GM19463 (cell line): ENCODE measurements around the gene SGPP2.
A peak's percentile ranks its signal among the peaks of the same experiment; 100 is the strongest.
"Not testable (repeated sequence)": the region's sequence is repeated elsewhere in the genome, so short reads cannot be mapped to it uniquely, and the experiment has no call there.

Experiments used
- ATAC-seq: cut with Tn5 transposase; IDR thresholded peaks from one replicate; pipeline ENCODE4 v1.9.1; 2021; ENCODE audit warnings: mild to moderate bottlenecking, moderate library complexity; ENCODE audit not compliant: unreplicated experiment

SGPP2 gene

DNA sequence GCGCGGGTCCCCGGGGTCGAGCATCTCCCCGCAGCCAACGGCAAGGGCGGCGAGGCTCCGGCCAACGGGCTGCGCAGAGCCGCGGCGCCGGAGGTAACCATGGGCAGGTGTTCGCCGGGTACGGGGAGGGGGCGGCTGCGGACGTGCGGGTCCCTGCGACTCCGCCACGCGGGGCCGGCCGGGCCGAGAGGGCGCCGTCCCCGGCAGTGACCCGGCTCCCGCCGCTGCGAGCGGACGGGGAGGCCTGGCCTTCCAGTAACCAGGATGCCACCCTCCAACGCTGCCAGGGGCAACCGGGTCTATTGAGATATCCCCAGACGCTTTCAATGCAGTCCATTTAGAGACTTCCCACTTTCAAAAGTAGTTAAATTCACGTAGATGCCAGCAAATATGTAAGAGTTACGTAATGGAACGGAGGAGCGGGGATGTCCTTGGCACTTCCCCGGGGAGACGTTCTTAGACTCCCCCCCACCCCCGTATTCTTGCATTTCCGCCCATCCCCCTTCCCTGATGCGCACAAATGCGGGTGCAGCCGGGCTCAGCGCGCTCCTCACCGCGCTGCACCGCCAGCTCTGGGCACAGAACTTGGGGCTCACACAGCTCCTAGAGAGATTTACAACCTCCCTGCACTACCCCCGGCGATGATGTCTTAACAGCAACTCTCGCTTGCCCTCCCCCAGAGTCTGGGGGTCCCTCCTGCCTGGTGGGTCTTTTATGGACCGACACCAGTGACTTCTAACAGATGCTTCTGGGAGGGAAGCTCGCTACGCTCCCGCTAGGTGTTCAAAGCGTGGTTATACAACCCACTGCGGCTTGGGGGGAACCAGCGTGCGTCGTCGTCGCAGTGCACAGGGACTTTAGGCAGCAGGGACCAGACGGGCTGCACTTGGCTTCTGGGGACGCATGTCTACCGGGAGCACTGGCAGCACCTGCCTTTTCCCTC is 657 bp downstream of the SGPP2 start:
- peak; percentile 10 for ATAC-seq

DNA sequence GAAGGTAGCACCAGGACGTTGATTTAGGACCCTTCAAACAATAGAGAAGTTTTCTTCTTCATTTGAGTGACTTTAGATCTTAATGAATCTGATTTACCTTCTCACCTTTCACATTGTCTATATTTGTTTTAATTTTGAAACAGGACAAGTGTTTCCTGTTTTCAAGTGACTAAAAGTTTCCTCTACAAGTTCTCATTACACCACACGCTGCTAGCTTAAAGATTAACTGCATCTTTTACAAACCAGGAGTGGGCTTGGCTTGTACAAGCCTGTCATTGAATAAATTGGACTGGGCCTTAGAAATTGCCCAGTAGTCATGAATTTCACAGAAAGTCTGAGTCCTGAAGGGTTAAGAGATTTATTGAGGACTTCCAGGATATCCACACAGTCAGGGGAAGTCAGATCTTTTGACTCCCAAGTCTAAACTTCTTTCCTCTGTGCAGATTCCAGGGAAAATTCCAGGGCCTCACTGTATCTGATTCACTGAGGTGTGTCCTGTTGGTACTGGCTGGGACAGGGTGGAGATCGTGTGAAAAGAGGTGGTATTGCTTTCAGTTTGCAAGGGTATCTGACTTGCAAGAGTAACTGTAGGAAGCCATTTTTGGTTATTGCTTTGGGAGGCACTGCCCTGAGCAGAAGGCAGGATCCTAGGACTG is 3.4 kb downstream of the SGPP2 start:
- ATAC-seq = peak; percentile 43

DNA sequence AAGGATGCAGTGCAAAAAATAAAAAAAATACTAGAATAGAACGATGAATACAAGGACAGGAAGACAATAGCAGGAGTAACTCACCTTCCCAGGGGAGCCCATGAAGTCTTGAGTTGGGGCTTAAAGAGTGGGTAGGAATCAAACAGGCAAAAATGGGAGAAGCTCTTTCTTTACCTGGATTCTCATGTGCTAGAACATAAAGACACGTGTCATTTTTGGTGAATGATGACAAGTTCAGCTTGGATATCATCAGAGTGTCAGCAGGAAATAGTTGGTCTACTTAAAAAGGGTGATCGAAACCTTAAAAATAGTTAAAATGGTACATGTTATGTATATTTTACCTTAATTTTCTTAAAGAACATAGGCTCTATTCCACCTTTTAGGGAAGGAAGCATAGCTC is 5.7 kb downstream of the SGPP2 start:
- no peak for ATAC-seq

DNA sequence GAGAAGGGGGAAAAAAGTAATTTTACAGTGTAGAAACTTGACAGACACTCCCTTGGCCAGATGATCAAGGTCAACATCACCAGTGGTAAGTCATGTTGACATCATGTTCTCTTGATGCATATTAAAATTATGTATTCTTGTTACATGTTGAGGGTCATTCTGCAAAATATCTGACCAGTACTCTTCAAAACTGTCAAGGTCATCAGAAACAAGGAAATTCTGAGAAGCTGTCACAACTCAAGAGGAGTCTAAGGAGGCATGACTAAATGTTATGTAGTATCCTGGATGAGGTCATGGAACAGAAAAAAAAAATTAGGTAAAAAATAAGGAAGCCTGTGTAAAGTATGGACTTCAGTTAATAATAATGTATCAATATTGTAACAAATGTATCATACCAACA is 6.3 kb downstream of the SGPP2 start:
- ATAC-seq = no peak

DNA sequence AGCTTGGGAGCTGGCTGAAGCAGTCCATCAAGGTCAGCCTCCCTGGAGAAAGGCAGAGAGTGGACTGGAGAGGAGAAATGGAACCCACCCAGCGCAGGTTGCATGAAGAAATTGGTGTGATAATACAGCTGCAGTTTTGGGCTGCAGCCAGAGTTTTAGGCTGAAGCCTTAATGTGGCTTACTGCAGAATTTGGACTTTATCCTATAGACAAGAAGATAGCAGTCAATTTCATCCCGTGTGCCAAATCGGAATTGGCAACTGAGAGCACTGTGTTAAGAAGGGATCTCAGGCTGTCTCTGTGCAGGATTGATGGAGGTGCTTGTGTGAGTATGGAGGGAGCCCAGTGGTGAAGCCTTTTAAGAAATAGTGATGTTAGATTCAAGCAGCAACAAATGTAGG is 7.5 kb downstream of the SGPP2 start:
- no peak for ATAC-seq

DNA sequence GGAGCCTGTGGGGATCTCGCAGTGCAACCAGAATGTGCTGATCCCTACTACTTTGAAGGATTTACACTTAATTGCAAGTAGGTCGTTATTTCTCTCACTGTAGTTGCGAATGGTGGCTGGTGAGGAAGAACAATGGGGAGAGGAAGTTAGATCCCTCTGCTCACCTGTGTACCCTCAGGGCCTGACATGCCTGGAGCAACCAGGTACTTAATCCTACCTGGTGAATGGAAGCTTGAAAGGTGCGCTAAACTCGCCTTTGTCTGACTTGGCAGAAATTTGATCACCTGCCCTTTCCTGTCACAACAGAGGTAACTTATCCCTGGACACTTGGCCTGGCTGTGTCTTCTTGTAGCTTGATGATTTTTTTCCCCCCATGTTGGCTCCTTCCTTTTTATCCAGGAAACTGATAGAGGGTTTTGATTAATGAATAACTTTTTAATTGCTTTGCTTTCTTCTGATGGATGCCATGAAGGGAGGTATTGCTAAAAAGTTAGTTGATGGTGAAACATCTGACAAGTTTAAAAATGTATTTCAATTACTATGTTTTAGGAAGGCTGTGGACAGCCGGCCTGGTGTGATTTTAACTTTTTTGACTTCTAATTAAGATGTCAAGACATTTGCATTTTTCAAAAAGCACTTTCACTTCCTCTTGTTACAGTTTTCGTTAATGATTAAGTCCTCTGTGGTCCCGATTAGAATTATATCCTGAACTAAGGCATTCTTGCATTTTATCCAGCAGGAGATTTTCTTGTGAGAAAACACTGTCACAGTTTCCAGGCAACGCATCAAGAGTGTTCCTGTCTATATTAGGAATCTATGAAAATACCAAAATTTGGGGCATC is 9.2 kb downstream of the SGPP2 start:
- peak; percentile 66 for ATAC-seq

DNA sequence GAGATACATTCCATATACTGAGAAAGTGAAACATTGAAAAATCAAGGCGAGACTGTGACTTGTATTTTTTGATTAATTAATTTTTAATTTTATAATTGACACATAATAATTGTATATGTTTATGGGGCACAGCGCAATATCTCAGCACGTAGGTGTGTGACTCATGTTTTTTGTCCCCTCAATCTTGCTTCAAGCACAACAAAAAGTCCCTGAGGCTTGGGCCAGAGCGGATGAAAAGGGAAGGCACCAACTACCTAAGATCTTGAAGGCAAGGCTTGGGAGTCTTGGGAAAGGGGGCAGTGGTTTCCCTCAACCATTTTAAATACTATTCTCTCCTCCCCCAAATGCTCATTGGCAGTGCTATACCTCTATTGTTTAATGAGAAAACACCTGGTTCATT is 9.9 kb downstream of the SGPP2 start:
- peak; percentile 50 for ATAC-seq

DNA sequence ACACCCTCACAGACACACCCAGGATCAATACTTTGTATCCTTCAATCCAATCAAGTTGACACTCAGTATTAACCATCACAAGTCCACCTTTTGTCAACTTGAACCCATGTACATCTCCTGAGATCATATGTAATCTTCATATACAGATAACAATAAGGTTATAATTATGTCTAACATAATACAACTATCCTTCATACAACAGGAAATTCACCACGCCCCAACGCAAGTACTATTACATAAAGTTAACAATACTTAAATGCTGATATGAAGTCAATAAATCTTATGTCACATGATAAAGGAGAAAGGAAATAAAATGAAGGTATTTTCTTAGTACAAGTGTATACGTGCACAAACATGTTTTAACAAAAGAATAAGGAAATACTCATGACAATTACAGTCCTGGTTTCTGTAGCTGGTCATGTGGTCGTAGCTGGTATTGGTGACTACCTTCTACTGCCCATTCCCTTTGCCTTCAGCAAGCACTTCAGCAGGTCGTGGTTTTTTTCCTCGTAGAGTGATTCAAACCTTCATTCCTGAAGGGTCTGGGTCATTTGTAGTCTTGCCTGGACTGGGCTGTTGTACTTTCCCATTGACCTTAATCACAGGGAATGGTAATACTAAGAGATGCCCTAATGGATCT is 11.2 kb downstream of the SGPP2 start:
- not testable (repeated sequence) for ATAC-seq

DNA sequence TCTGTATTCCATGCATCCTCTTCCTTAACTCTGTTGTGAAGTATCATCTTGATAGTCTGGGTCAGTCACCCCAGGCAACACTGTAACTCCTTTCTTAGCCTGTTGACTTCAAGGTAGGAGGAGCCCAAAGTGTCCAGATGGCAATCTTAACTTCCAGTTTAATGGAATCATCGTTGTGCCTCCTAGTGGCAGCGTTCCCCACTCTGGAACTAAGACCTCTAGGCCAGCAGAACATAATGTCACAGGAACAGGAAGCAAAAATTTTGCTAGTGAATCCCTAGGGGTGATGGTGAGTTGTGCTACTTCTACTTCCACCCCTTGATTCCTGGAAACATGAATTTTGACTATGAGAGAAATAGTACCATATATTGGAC is 11.7 kb downstream of the SGPP2 start:
- ATAC-seq = no peak

DNA sequence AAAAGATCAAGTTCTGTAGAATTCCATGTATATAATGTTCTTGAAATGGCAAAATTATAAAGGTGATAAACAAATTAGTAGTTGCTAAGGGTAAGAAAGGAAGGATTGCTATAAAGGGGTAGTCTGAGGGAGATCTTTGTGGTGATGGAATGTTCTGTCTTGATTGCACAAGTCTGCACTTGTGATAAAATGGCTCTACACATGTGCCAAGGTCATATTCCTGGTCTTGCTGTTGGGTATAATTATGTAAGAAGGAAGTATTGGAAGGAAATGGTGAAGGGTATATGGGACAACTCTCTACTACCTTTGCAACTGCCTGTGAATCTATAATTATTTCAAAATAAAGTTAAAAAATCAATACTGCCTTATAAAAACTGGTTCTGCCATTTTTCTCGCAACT is 15.3 kb downstream of the SGPP2 start:
- ATAC-seq = no peak

DNA sequence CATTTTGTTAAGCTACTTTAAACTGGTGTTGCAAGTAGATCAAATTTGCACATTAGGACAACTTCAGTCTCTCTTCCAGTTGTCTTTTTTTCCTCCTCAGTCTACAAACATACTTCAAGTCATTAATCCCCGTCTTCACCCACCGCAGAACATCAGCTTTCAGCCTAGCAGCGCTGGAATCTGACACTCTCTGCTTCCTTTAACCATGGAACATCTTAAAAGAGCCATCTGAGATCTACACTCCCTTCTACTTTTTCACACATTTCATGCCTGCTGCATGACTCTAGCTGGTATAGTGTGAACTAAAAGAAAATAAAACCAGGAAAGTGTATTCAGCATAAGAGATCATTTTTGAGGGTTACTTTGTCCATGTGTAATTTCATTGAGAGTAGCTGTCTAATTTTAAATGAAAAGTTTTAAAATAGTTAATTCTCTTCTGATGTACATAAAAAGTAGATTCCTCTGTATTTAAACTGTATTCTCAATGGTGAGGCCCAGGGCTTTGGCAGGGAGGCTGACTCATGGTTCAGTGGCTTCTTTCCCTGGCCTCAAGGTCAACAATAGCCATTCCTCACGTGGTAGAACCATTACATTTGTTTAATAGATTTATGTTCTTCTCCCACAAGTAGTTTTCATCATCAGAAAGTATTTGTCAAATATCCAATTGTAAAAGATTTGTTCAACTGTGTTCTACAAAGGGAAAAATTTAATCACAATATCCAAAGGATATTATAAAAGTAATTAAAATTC is 16.5 kb downstream of the SGPP2 start:
- ATAC-seq = no peak

DNA sequence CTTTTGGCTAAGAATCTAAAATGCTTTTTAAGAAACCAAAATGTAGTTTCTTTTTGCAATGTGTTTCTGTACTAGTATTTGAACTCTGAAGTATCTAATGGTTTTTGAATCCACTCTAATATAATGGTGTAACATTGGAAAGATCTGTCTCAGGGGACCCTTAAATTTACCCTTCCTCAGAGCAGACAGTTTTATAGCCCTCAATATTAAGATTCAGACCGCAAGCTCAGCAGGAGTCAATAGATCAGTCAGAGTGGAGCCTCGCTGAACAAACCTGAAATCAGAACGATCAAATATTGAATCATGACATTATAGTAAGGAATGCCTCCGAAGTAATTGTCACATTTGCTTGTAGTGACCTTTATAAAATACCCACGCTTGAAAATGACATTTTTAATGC is 18.3 kb downstream of the SGPP2 start:
- no peak for ATAC-seq

DNA sequence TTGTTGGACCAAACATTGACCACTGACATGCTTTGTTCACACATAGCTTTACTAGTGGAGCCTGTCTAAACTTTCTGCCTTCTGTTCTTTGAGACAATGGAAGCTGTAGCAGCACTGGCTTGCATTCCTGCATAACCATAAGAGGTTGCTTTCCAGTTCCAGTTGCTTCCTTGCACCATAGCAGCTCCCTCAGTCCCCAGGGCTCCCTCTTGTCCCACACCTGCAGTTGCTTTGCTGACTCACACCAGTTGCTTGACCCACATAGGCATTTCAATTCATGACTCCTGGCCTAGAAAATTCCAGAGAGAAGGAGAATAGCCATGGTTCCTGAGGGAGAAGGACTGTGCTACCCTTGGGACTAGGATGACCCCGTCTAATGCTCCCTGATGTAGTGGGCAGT is 20.9 kb downstream of the SGPP2 start:
- no peak for ATAC-seq

DNA sequence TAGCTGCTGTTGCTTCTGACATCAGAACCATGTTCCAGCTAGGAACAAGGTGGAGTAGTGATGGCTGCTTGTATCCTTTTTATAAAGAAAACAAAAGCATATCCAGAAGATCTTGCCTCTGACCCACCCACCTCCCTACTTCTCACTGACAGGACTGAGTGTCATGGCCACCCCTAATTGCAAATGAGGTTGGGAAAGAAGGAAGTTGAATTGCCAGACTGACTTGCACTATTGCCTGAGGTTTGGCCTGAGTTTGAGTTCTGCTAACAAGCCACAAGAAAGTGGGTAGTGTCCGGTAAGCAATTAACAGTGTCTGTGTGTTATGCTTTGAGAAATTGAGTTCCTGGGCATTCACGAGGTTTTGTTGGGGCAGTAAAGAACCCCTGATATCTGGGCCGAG is 22.8 kb downstream of the SGPP2 start:
- no peak for ATAC-seq

DNA sequence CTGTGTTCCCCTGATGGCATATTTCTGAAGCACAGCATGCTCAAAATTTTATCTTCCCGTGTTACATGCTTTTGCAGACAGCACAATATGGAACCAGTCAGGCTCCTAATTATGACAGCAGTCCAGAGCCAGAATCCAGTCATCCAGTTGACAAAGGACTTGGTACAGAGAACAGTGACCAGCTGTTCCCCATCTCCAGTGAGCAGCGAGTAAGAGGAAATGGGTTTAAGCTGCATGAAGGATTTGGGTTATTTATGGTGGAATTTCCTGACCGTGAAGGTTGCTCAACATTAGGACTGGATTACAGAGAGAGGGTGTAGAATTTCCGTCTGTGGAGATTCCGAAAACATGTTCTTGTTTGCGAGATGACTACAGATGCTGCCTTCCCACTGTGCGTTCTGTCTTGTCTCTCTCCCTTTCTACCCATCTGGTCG is 24.4 kb downstream of the SGPP2 start:
- ATAC-seq = no peak

DNA sequence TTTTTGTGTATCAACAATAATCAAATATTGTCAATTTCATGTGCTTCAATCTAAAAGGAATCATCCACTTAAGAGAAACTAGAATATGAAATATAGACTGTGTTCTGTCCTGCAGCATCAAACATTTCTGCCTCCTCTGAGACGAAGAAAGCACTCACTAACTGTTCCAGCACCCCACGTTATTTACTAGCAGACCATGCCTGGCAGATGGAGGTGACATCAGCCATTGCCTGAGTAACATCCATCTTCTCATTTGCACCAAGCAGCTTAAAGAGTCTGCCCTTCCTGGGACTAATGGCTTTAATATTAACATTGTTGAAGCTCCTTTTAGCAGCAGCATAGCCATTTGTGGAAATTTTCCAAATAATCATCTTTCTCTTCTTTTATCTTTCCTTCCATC is 25.7 kb downstream of the SGPP2 start:
- no peak for ATAC-seq

DNA sequence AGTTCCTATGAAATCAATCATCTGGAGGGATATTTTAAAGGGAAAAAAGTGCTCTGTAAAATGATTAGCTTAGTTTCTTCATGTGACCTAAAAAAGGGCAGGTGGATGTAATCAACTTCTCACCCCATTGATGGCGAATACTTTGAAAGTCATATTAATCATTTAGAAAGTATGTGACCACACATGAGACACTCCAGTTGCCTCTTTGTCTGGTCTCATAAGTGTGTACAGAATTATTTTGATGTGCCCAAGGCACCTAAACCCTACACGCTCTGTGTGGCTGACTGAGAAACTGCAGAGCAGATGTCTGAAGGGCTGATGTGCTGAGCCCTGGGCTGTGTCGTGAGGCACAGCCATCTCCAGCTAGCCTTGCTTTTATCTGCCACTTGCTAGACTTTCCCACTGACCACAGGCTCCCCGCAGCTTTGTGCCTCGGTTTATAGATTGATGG is 26.9 kb downstream of the SGPP2 start:
- peak; percentile 100 for ATAC-seq

DNA sequence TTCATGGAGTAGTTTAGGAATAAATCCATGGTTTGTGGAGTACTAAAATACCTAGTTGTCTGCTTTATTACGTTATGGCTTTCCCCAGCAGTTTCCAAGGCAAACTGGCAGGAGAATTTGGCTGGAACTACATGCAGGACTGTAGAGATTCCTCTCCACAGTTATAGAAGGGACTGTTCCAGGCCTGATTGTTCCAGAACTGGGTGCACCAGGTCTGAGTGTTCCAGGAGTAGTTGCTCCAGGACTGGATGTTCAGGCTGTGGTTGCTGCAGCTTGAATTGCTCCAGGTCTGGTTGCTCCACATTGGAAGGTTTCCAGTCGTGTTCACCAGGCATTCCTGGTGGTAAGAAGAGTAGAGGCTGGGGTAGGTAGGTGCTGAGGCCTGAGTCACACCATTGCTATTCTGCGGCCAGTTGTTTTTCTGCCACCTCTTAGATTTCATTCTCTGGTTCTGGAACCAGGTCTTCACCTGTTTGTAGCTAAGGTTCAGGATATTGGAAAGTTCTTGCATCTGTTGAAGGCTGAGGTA is 28.1 kb downstream of the SGPP2 start:
- no peak for ATAC-seq

DNA sequence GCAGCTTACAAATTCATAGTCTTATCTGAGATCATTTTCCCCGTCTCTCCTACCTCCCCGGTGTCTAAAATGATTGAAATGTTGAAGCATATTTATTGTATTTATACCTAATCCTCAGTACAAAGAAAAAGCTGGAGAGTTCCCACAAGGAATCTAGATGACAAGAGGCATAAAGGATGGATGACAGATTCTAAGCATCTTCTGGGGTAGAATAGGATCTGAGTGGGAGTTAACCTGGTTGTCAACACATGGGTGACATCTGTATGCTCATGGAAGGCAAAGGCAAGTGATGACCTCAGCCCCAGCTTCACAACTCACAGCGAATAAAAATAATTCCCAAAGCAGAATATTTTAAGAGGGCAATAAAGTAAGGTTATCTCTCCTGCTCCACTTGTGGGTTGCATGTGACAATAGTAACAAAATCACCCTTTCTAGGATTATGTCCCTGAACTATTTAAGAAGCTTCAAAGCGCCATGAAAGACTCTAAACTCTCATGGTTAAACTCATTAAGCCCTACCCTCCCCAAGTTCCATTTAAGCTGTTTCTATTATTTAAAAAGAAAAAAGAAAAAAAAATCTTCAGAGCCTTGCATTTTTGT is 32.2 kb downstream of the SGPP2 start:
- ATAC-seq = no peak

DNA sequence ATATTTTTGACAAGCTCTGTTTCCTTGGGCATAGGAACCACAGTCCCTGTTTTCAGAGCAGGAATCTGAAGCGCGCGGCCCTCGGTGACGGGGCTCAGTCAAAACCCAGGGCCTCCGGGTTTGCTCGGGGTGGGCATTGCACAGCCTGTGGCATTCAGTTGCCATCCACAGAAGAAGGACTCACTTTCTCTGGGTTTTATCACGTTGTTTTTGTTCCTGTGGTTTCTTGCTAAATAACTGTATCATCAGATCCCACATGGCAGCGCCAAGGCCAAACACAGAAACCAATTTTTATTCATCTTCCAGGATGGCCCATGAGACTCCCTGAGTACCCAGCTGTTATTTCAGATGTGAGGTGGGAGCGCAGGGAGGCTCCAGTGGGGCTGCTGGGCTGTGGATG is 35.6 kb downstream of the SGPP2 start:
- ATAC-seq = no peak
